HG03097 (cell line): ENCODE data around the gene PEPD.

ENCODE experiments used
- ATAC-seq: cut with Tn5 transposase; IDR thresholded peaks from one replicate; pipeline ENCODE4 v1.9.1; 2021; ENCODE audit not compliant: unreplicated experiment, low FRiP score

The PEPD gene

DNA sequence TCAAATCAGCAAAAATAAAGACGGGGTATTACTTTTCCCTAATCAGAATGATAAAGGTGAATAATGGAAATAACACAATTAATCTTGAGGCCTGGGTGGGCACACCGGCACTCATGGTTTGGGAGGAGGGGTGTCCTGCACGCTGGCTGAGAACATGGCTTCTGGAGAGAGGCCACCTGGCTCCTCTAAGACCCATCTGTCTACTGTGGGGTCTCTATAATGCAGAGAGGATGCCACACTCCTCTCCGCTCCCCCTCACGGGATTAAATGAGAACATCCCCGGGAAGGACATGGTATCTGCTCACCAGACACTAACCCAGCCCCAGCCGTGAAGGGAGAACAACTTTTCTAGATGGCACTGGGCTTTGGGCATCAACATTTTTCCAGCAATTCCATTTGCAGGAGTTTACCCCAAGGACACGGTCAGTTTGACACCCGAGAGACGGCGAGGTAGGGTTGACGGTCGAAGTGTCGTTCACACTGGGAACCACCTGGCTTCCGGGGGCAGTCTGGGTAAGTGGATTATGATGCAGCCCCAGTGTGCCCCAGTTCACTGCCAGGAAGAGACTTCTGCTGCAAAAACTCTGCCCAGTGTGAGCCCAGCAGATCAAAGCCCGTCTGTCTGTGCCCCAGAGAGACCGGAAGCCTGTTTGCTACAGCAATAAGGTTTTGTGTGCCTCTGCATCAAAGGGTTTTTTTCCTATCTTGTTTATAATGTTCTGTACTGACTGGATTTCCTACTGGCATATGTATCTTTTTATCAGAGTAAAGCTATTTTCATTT is 91.5 kb downstream of the PEPD start:
- ATAC-seq: no peak

DNA sequence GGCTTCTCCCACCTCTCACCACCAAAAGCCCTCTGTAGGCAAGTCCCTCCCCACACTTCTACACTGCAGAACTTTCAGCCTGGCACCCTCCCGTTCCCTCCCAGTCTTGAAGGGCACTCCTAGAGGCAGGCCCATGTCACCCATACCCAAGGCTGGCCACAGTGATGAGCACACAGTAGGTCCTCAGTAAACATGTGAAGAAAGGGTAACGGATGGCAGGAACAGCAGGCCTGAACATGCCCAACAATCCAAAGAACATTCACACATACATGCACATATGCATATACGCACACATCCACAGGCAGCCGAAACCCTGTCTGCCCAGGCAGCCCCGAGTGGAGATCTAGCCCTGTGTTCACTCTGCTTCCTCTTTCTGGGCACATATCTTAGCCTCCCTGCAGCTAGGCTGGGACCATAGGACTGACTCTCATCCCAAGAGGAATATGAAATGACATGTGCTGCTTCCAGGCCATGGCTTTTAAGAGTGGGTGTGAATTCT is 92.9 kb downstream of the PEPD start:
- no peak for ATAC-seq

DNA sequence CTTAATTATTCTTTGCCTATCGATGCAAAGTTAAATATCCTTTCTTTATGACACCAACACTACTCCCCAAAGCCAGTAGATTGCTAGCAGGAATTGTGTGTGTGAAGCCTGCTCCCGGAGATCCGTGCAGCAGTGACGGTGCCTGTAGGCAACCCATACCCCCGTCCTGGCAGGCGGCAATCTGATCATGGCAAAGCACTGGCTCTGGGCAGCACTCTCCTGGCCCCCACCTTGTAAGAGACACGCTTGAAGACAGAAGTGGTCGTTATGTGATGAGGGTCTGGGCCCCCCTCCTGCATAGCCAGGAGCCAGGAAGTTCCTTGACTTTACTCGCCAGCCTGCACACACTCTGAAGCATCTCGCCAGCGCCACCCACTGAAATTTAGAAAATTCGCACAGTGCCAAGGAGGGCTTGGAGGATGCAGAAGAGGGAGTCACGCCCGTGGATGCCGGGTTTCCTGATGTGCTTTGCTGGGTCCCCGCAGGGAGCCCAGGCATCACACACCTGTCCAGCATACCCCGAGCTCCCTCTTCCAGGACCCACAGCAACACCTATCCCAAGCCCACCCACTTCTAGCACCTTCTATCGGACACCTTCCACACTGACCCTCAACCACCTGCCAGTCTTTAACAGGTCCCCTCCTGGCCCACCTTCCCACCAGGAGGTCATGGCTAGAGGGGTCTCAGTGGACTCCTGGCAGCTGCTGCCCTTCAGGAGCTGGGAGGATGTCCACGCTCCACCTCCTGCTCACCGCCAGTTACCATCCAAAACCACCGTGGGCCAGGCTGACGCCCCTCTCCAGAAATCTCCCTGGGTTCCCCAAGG is 93.6 kb downstream of the PEPD start:
- no peak for ATAC-seq

DNA sequence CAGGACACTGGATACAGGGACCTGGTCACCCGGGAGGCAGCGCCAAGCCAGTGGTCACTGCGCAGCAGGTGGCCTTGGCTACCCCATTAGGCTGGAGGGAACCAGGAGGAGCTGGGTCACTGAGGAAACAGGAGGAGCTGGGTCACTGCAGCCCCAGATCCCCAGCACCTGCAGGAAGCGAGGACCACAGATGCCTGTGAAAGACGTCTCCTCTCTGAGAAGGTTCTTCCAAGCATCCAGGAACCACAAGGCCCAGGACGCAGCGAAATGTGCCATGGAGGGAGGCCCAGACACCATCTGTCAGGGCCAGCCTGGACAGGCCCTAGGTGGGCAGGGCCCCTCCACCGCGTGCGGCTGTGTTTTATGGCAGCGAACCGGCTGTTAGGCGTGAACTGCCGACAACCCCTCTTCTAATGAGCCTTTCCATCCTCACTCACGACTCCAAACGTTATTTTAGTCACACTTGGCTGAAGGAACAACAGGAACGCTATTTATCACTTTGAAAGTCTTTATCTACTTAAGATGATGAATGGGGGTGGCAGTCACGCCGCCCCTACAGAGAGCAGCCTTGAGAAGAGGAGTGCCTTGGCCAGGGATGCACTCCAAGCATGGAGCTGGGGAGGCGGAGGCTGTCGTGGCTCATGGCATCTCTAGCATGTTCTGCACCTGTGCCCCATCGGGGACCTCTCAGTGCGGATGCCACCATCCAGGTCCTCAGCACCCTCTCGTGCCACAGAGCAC is 94.8 kb downstream of the PEPD start:
- no peak for ATAC-seq

DNA sequence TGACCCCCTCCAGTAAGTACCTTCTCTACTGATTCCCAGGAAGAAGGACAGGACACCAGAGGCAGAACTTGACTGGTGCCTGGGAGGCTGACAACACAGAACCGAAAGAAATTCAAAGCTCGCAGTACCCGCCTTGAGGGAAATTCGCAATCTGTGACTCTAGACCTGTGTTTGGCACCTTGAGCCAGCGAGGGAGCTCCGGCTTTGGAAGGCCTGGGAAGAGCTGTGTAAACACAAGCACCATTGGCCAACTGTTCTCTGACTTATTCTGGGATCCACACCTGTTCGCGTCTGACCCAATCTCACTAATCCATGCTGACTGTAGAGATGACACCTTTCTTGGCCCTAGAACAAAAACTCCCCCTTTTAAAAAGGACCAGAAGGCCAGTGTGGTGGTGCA is 97.4 kb downstream of the PEPD start:
- no peak for ATAC-seq

DNA sequence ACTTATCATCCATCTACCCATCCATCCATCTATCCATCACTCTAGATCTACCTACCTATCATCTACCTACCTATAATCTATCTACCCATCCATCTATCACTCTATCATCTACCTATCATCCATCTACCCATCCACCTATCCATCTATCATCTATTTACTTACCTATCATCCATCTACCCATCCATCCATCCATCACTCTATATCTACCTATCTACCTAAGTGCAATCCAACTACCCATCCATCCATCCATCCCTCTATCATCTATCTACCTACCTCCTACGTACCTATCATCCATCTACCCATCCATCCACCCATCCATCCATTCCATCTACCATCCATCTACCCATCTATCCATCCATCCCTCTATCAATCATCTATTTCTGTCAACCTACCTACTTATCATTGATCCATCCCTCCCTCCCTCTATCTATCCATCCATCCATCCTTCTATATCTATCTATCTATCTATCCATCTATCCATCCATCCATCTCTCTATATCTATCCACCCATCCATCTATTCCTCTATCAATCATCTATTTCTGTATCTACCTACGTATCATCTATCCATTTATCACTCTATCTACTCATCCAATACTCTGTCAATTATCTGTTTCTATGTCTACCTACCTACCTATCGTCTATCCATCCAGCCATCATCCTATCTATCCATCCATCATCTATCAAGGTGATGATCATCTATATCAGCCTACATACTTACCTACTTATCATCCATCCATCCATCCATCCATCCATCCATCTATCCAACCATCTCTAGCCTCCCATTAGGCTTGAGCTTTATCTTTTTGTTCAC is 99.0 kb downstream of the PEPD start:
- no peak for ATAC-seq

DNA sequence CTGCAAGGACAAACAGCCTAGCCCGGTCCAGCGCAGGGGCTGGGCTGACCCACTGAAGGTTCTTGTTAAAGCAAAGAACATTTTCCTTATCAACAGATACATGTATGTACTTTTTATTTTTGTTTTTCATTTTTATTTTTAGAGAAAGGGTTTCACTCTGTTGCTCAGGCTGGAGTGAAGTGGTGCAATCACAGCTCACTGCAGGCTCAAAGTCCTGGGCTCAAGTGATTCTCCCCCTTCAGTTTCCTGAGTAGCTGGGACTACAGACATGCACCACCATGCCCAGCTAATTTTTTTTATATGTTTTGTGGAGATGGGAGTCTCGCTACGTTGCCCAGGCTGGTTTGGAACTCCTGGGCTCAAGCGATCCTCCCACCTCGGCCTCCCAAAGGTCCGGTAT is 100.2 kb downstream of the PEPD start:
- no peak for ATAC-seq

DNA sequence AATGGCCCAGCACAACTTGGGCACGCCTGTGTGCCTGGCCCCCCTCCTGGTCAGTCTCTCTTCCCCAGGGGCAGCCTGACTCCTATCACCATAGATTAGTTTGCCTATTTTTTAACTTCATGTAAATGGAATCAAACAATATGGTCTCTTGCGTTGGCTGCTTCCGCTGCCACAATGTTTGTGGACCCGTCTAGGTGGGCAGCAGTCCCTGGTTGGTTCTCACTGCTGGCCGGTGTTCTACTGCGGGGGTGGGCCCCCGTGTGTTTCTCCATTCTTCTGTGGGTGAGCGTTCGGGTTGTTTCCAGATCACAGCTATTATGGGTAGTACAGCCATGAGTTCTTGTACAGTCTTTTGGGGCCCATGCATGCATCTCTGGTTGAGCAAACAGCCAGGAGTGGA is 100.8 kb downstream of the PEPD start:
- no peak for ATAC-seq

DNA sequence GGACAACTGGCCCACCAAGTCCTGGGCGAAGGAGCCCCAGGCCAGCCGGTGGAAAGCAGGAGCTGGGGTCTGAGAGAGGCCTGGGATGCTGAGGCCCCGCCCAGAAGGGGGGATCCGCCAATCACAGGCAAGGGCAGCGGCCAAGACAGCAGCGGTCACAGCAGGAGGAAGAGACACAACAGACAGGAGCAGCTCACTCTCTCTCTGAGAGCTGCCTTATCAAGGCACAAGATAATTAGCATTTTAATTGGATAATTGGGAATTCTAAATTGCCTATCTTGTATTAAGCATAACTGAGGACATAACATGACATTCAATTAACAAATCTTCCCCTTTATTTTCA is 101.8 kb downstream of the PEPD start:
- no peak for ATAC-seq

DNA sequence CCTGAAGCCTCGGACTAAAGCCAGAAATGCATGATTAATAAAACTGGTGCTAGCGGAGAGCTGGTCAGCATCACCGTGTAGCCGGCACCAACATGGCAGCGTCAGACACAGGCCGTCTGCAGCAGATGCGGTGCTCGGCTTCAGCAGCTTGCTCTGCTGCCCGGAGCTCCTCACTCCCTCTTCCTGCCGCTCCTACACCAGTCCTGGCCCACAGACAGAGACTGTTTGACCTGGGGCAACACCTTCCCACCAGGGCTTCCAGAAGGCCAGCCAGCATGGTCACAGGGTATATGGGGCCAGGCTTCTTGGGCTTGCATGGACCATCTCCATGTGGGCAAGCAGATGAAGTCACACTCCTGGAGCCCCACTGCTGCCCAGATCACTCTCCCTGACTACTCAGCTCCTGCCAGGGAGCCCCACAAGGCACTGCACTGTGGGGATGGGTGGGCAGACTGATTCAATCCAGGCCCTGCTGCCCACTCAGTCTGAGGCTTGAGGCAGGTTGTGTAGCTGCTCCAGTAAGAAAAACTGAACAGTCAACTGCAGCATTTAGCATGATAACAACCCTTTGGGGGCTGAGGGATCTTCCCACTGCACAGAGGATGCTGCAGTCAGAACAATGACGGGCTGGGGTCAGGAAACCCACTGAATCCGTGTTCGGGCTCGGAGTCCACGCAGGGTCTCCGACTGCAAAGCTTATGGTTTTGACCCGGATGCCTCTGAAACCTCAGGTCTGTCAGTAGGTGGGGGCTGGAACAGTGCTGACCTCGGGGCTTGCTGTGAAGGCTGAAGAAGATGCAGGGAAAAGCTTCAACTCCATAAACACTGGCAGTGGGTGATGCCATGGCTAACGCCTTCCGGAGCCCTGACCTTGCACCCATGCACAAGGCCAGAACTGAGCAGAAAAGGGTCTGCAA is 102.5 kb downstream of the PEPD start:
- ATAC-seq: no peak

DNA sequence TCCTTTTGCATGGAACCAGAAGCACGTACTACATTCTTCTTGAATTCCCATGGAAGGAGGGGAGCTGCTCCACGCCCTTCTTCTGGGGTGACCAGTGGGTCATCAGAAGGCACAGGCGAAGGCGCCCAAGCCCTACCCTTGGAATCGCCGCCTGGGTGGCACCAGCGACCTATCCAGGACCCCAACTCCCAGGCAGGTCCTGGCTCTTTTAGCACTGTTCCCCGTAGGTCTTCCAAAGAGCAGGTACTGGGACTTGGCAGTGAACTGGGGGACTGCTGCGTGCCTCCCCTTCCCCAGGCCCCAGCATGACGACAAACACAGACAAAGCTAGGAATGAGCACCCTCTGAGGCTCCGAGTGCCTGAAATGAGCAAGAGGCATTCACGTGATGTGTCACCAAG is 103.1 kb downstream of the PEPD start:
- ATAC-seq: no peak

DNA sequence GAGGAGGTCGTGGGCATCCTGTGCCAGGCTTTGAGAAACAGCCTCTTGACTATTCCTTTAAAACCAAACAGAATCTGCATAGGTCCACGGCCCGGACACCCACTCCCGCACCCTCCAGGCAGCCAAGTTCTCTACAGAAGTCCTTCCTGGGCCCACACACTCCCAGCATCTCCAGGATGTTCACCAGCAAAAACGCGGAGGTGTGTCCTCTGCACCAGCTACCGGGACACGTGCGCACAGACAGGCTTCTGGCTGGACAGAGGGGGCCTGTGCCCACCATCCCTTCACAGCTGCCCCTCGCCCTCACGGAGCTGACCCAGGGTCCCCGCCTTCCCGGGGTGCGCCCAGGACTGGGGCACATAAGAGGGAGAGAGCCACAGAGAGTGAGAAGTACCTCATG is 103.8 kb downstream of the PEPD start:
- ATAC-seq: no peak

DNA sequence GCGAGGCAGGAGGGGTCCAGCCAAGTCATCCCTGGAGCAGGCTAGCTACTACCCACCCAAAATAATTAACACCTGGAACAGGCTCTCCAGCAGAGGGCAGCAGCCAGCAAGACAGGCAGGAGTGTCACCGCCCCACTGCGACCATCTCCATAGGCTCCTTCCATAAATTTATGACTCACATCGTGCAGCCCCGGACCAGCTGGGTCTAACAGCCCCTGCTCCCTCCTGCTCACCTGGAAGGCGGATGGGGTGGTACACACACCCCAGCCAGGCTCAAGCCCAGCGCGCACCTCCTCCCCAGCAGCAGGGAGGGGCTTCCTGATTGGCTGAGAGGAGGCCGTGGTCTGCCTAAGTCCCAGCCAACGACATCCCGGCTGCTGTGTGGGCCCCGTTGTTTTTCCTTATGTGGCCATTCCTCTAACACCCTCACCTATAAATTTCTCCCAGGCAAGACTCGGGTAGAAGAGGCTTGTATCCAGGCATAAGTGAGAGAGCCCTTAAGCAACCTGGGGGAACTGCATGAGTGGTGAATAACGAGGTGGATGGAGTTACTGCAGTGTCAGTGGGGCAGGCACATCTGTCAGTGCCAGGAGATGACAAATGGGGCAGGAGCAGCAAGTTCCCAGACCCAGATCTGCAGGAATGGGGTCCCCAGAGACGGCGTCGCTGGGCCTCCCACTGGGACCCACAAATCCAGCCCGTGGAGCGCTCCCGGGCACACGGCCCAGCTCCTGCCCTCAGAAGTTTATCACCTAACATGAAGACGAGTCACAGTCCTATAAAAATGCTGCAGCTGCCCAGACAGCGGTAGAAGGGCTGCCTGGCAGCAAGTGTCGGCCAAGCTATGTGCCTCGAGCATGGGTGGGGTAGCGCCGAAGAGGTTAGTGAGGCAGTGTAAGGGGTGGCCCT is 105.0 kb downstream of the PEPD start:
- no peak for ATAC-seq

DNA sequence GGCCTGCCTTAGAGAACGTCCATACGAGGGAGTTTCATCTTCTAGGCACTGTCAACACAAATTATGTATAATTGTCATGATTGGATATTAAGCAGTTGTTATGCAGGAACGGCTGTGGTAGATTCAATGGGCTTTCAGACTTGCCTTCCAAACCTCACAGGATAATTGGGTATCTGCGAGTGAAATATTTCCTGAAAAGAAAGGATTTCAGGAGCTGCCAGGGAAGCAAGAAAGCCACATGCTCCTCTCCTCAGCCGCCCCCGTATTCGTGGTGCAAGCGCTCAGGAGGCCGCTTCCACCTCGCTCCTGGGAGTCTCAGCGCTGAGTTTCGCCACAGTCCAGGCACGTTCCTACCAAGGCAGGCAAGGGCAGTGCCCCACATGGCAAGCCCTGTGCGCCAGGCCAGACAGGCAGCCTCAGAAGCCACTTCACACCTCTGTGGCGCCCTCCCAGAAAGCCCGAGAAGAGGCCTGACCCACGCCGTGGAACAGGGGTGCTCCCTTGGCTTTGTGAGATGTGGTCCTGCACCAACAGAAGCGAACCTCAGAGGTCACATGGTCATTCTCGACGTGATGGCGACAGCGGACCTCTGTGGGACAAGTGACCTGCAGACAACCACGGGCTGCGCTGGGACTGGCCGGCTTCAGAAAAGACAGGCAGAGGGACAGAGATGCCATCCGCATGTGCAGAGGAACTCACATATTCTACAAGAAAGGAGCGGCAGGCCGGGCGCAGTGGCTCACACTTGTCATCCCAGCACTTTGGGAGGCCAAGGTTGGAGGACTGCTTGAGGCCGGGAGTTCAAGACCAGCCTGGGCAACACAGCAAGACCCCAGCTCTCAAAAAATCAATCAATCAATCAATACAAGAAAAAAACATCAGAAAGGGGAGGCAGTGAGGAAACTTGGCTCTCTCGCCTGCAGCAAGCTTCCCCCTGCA is 106.7 kb downstream of the PEPD start:
- no peak for ATAC-seq

DNA sequence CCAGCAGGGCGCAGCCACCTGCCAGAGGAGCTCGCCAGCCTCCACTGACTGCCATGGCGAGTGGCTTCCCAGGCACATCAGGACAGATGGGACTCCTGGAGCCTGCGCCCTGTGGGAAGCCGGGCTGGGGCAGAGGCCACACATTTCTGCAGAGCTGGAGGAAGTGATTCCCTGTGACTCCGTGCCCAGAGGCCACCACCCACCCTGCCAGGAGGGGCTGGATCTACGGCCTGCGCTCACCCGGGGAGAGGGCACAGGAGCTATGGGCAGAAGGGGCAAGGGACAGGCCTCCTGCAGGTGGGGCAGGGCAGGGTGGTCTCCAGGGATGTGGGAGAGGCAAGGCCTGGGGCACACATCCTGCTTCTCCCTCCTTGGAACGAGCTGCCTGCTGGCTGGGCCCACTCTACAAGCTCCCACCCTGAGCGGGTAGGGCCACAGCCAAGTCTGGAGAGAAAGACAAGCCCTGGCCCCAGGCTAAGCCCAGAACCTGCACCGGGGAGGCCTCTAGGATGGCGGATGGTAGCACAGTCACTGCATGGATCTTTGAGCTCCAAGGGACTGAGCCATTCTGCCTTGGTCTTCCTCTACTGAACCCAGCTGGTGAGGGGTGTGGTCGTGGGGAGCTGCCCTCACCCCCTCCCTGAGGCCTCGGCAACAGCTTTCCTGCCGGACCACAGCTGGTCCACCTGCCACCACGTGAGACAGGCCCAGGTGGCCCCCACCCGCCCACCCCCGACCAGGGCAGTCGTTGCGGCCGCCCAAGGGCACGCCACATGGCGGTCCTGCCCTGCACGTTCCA is 107.5 kb downstream of the PEPD start:
- no peak for ATAC-seq

DNA sequence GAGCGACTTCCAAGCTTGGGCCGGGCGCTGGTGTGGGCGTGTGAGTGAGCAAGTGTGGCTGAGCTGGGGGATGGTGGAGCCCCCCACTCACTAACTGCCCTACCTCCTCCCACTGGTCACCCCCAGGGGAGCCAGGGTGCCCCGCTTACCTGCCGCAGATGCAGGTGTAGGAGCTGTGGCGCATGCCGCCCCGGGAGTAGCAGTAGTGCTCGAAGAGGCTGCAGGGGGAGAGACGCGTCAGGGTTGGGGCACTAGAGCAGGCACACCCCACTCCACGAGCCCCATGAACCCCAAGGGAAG is 108.2 kb downstream of the PEPD start:
- ATAC-seq: no peak
